Endometrial microvascular endothelial cells (primary cell): ENCODE measurements around the gene MMP8. TPM values are rescaled to one million over a fixed set of nuclear protein-coding genes. Genes with fewer than 3 reads are reported as not detected.

ENCODE experiments used
- in situ Hi-C: cut with HindIII; loops from 2 replicates; pipeline ENCODE4 v1.10.0; 2017; ENCODE audit warnings: low sequenced_read_pairs, low pct_unique_long_range_greater_than_20kb; ENCODE audit errors: inconsistent ontology term
- total RNA-seq: library from RNA; depleted of rRNA; stranded (reverse); fragments of >200 nt; gene quantifications from one replicate; pipeline ENCODE4 v1.2.3, GENCODE V29; 2015; ENCODE audit errors: inconsistent ontology term

MMP8 gene
- total RNA-seq, 1 donor from 2014 or later = not detected

GRCh38 chr11:102729849-102730815, 5.4 kb upstream of the MMP8 start:
- in situ Hi-C loops = no loop called here

- in situ Hi-C loops = no loop called here
Observed at GRCh38 chr11:102727890-102728289, 3.1 kb upstream of the MMP8 start.

GRCh38 chr11:102722821-102723220, 1.9 kb downstream of the MMP8 start:
- in situ Hi-C loops = no loop called here

- in situ Hi-C loops = no loop called here
Observed at GRCh38 chr11:102719620-102720277, 5.0 kb downstream of the MMP8 start.

GRCh38 chr11:102717280-102717679, 7.5 kb downstream of the MMP8 start:
- in situ Hi-C loops = no loop called here

GRCh38 chr11:102716527-102716926, 8.2 kb downstream of the MMP8 start:
- in situ Hi-C loops = no loop called here

GRCh38 chr11:102712137-102712536, 12.6 kb downstream of the MMP8 start:
- in situ Hi-C loops = no loop called here

GRCh38 chr11:102709201-102709945, 15.4 kb downstream of the MMP8 start:
- in situ Hi-C loops = no loop called here

GRCh38 chr11:102708654-102709053, 16.1 kb downstream of the MMP8 start:
- in situ Hi-C loops = no loop called here

- in situ Hi-C loops = no loop called here
Observed at GRCh38 chr11:102705626-102706025, 19.1 kb downstream of the MMP8 start, which contains the start of gene MMP27. TSS of gene MMP27 (minus strand) at chr11:102705769. CDS start at chr11:102705714, 55 bp downstream.

GRCh38 chr11:102704841-102705240, 19.9 kb downstream of the MMP8 start:
- in situ Hi-C loops = no loop called here

GRCh38 chr11:102703826-102704493, 20.8 kb downstream of the MMP8 start:
- in situ Hi-C loops = no loop called here

GRCh38 chr11:102695201-102695600, 29.6 kb downstream of the MMP8 start:
- in situ Hi-C loops = no loop called here

- in situ Hi-C loops = no loop called here
Observed at GRCh38 chr11:102685754-102686153, 39.0 kb downstream of the MMP8 start.

- in situ Hi-C loops = no loop called here
Observed at GRCh38 chr11:102685338-102685737, 39.4 kb downstream of the MMP8 start.

- in situ Hi-C loops = no loop called here
Observed at GRCh38 chr11:102683277-102683676, 41.5 kb downstream of the MMP8 start.

GRCh38 chr11:102680945-102681344, 43.8 kb downstream of the MMP8 start:
- in situ Hi-C loops = no loop called here

- in situ Hi-C loops = no loop called here
Observed at GRCh38 chr11:102678022-102678421, 46.7 kb downstream of the MMP8 start.

- in situ Hi-C loops = no loop called here
Observed at GRCh38 chr11:102676084-102676483, 48.7 kb downstream of the MMP8 start.
